Renal pelvis (tissue), 4 donors: Measurements from ENCODE around the gene FBN3. TPM values are rescaled to one million over a fixed set of nuclear protein-coding genes. Genes with fewer than 3 reads are reported as not detected.
A peak's percentile ranks its signal among the peaks of the same experiment; 100 is the strongest.

Source experiments
- DNase-seq: peaks from one replicate; pipeline ENCODE4 v3.0.0-alpha.2; 2013
- polyA plus RNA-seq, 3 donors: library from polyadenylated mRNA; unstranded; fragments of 120-200 nt; gene quantifications; one replicate each; pipeline ENCODE4 v1.2.1, GENCODE V29; 2013; ENCODE audit not compliant: insufficient read length in 3 of 3

FBN3 gene
- polyA plus RNA-seq, 3 donors, result 32.8 to 67.2 (median 38.5) TPM

DNA sequence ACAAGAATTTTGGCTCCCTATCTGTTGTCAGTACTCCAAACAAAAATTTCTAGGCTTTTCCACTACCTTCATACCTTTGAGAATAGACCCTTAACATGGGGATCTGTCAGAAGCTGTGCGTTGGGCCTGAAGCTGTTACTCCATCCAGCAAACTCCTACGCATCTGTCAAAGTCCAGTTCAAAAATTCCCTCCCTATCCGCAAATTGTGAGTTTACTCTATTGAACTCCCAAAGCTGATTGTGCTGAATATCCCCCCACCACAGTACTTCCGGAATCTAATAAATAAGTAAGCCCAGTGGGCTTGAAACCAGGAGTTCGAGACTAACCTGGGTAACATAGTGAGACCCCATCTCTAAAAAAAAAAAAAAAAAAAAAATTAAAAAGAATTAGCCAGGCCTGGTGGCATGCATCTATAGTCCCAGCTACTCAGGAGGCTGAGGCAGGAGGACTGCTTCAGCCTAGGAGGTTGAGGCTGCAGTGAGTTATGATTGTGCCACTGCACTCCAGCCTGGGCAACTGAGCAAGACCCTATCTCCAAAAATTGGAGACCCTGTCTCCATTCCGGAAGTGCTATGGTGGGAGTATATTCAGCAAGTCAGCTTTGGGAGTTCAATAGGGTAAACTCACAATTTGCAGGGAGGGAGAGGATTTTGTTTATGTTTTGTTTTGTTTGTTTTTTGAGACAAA, 930 bp upstream of the FBN3 start:
- DNase-seq, result no peak

- DNase-seq, result peak; percentile 79
These were observed 757 bp downstream of the FBN3 start for GRCh38 chr19:8148410-8149260.

DNA sequence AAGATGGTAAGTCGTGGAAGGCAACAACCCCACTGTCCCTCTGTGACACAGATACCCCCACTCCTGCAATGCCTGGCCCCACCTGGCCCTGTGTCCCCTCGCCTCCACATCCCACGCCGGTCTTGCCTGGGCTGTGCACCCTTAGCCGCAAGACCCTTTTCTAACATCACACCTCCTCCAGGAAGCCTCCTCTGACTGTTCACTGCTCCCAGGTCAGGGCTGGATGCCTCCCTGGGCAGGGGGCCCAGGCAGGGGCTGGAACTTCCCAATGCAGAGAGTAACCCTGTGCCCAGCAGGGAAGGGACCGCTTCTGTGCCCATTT, 1.3 kb downstream of the FBN3 start:
- no peak for DNase-seq

- no peak for DNase-seq
These were observed 1.8 kb downstream of the FBN3 start for GRCh38 chr19:8147582-8147978.

DNA sequence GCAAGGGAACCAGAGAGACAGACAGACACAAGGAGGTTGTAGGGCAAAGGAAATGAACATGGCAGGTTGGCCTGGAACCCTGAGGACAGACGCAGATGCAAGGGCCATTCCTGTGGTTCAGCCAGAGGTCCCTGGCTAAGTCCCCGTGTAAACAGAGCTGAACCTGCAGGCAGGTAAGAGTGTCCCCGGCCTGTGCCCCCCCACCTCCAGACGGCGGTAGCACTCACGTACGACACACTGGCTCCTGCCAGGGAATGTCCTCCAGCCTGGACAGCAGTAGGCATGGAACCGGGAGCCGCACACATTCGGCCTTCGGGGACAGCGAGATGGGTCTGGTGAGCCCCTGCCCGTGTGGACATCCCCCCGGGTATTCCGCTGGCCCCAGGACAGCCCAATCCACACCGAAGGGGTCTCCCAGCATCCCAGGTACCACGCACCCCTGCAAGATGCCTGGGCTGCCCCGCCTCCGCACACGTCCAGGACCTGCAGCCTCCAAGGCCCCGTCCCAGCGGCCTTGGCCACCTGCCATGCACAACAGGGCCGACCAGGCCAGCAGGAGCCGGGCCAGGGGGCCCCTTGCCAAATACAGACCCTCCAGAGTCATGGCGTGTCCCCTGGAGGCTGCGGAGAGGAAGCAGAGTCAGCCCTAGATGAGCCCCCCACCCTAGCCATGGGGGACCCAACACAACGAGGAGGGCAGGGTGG, 2.4 kb downstream of the FBN3 start:
- no peak for DNase-seq

GRCh38 chr19:8144273-8144995, 5.0 kb downstream of the FBN3 start:
- peak; percentile 57 for DNase-seq

DNA sequence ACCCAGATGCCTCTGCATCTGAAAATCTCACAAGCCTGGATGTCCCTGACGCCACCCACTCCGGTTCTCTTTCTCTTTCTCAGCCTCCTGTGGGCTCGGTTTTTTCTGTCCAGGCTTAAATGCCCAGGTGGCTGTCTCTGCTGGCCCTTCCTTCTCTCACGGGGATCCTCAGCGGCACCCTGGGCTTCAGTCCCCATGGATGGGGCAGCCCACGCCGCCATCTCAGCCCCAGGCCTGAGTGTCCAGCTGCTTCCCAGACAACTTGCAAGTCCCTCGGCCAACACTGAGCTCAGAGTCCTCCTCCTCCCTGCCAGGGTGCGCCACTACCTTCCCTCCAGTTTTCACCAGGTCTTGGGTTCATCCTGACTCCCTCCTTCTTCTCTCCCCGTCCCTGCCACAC, 6.4 kb downstream of the FBN3 start:
- no peak for DNase-seq

DNA sequence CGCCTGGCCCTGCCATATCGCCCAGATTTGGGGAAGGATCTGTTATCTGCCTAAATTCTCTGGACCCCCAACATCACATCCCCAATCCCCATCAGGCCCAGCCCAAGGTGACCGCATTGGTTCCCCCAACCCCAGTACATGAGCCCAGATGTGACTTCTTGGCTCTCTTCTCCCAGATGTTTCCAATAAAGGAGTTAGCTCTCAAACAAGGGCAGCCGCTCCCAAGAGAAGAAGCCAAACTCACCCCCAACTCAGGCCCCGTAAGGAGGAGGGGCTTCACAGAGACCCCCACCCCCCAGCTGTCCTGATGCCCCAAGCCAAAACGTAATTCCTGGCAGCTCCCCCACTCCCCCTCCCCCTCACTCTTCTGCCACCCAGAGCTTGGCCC, 6.9 kb downstream of the FBN3 start:
- DNase-seq, result no peak

DNA sequence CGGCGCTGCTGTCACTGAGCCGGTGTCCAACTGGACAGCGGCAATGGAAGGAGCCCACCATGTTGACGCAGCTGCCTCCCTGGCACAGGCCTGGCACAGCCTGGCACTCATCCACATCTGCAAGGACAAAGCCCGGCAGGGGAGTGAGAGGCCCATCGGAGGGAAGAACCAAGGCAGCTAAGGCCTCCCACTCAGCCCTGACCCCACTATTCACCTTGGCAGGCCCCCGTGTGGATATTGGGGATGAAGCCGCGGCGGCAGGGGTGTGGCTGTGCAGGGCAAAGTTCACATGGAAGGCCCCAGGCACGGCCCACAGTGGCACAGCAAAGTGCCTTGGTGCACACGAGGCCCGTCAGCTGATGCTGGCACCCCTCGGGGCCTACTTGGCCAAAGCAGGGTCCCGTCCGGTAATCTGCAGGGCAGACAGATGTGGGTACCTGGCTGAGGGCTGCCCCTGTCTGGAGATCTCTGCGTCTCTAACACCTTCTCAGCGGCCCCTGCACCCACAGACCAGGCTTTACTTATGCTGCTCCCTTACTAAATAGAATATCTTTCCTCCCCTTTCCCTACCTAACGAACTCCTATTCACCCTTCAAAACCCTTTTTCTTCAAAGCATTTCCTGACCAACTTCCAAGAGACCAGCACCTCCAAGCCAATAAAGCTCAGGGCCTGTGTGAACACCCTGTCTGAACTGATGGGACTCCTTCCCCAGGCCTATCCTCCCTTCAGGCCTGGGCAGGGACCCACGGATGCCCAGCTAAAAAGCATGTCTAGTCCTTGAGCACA, 7.5 kb downstream of the FBN3 start:
- DNase-seq, result no peak

DNA sequence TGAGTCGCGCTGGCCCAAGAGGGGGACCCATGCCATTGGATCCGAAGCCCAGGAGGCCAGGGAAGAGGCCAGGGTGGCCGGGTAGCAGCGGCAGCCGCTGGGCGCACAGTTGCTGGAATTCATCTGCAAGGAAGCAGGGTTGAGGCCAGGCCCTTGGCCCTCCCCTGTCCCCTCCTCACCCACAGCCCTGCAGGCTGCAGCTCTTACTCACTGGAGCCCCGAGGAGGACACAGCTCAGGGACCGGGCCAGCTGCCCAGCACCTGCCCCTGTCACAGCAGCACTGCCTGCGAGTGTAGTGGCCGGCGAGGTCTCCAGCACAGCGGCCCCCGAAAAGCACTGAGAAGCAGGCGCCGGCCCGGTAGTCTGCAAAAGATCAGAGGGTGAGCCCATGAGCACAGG, 11.2 kb downstream of the FBN3 start:
- no peak for DNase-seq

DNA sequence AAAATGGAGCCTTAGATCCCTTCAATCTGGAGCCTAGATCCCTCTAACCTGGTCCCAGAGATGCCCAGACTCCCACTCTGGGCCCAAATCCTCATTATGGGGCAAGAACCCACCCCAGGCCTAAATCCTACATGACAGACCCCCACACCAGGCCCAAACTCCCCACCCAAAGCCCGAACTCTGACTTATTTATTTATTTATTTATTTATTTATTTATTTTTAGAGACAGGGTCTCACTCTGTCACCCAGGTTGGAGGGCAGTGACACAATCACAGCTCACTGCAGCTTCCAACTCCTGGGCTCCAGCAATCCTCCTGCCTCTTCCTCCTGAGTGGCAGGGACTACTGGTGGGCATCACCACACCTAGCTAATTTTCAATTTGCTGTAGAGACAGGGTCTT, 12.0 kb downstream of the FBN3 start:
- DNase-seq, result no peak

- DNase-seq, result no peak
These were observed 13.3 kb downstream of the FBN3 start for GRCh38 chr19:8135946-8136618.

- no peak for DNase-seq
These were observed 16.4 kb downstream of the FBN3 start for GRCh38 chr19:8132858-8133458.

GRCh38 chr19:8131517-8131916, 17.9 kb downstream of the FBN3 start:
- DNase-seq, result no peak

DNA sequence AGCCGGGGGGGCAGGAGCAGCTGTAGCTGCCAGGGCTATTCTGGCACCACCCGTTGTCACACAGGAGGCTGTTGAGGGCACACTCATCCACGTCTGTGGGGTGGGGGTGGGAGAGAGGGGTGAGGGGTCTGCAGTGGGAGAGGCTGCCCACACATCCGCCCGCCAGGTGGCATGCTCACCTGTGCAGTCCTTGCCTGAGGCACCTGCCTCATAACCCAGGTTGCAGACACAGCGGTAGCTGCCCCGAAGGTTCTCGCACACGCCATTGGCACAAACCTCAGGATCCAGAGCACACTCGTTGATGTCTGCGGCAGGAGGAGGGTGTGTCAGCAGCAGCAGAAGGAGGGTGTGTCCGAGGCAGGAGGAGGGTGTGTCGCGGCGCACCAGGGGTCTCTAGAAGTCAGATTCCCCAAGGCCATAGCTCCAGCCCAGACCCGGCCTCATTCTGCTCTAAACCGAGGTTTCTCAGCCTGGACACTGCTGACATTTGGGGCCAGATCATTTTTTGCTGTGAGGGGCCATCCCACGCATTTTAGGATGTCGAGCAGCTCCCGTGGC, 20.3 kb downstream of the FBN3 start:
- no peak for DNase-seq

DNA sequence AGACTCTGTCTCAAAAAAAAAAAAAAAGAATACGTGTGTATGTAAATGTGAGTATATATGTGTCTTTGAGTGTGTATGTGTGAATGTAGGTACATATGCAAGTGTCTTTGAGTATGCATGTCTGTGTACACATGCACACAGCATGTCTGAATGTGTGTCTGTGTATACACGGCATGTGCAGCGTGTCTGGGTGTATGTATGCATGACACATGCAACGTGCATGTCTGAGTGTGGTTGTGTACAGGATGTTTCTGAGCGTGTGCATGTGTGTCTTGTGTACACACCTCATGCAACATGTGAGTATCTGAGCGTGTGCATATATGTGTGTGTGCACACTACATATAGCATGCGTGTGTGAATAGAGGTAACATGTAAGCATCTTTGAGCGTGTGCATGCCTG, 20.8 kb downstream of the FBN3 start:
- no peak for DNase-seq

GRCh38 chr19:8127311-8127710, 22.1 kb downstream of the FBN3 start:
- no peak for DNase-seq

- DNase-seq, result no peak
These were observed 22.9 kb downstream of the FBN3 start for GRCh38 chr19:8126511-8126910.

DNA sequence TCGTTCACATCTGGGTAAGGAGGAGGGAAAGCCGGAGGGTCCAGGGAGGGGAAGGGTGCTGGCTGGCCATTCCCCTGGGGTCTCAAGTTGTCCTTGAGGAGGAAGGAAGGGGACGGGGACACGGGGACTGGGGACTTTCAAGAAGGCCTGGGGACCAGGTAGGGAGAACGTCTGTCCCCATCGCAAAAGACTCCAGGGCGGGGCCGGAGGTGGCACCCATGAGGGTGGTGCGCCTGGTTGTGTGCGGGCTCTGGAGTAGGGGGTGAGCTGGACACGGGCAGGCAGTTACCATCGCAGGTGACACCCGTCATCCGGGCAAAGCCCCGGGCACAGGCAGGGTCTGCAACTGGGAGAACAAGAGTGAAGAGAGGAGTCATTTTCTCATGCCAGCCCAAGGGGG, 23.4 kb downstream of the FBN3 start:
- DNase-seq, result no peak

DNA sequence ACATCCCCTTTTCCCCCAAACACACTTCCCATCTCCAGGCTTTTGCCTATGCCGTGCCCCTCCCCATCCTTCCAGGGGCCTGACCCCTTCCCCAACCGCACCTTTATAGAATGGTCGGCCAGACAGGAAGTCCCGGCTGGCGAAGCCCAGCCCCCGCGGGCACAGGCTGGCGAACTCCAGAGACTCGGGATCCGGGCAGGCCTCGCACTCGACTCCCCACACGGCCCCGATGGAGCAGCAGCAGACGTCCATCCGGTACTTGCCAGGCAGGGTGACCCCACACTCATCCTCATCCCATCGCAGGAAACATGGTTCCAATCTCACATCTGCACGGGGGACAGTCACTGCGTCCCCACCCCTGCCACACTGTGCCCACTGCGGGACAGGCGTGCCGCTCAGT, 25.7 kb downstream of the FBN3 start:
- no peak for DNase-seq
